Colonic mucosa (tissue), 4 donors: Measurements from ENCODE around the gene C16orf95. TPM values are rescaled to one million over a fixed set of nuclear protein-coding genes. Genes with fewer than 3 reads are reported as not detected.
A peak's percentile ranks its signal among the peaks of the same experiment; 100 is the strongest.

ENCODE experiments used
- DNase-seq: peaks from one replicate; pipeline ENCODE4 v3.0.0-alpha.2; 2020
- H3K27ac ChIP-seq: fragments of 200-600 bp; one replicate; pipeline ENCODE4 v1.8.0; 2021
- H3K27me3 ChIP-seq: fragments of 200-600 bp; one replicate; pipeline ENCODE4 v1.8.0; 2021
- H3K36me3 ChIP-seq: fragments of 200-600 bp; one replicate; pipeline ENCODE4 v1.8.0; 2021
- H3K4me1 ChIP-seq: fragments of 200-600 bp; one replicate; pipeline ENCODE4 v1.8.0; 2021; ENCODE audit warnings: mild to moderate bottlenecking
- H3K4me3 ChIP-seq: fragments of 200-600 bp; one replicate; pipeline ENCODE4 v1.8.0; 2021
- H3K9ac ChIP-seq, 2 donors: one replicate each; pipeline ENCODE4 v1.7.0; 2013; ENCODE audit warnings: control low read depth in 2 of 2, low read depth in 2 of 2, low read length in 2 of 2
- H3K9me3 ChIP-seq: fragments of 200-600 bp; one replicate; pipeline ENCODE4 v1.8.0; 2021
- CTCF ChIP-seq: fragments of 200-600 bp; IDR thresholded peaks from one replicate; pipeline ENCODE4 v1.8.0; 2022; ENCODE audit warnings: antibody characterized with exemption, mild to moderate bottlenecking
- intact Hi-C: fragments of 100-400 bp; cut with DNase I; formaldehyde crosslinking; loops from one replicate; pipeline ENCODE4 v1.14.1; 2022
- total RNA-seq, 2 donors: library from RNA; stranded (reverse); fragmentation: NEBNext Ultra II Directional in 1 of 2; extraction: Animal tissue kit (Norgen Biotek cat#: 25700) in 1 of 2; gene quantifications; one replicate each; pipeline ENCODE4 v1.2.1, GENCODE V29; 2021
- donor health status: healthy.
- donor health status: DM: no; HTN: no; CAD: no.
- donor health status: DM: no; HTN: no; CAD: no.

Gene C16orf95
- total RNA-seq, 2 donors from 2014 or later, result 5.0 to 9.7 TPM

DNA sequence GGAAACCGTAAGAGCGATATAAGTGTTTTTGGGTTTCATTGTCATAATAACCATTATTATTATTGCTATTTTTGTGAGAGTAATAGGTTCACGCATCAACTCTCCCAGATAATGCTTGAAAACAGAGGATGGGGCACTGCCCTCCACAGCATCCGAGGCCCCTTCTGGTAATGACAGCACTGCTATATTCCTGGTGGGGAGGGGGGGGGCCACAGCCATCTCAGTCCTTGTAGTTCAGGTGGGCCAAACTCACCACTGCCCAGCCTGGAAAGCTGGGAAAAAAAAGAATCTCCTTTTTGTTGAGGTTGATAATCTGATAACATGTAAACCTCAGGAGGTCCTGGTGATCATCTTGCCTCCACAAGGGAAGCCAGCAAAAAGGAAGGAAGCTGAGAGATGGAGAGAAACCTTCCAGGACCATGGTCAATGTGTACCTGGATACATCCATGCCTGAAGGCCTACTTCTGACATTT, 706 bp downstream of the C16orf95 start:
- H3K9ac ChIP-seq, result peak overlapping the region in 1 of 2 donors; percentile 94
- intact Hi-C loops, result loop anchor here (5.0 kb wide), 1 partner anchor 76 kb away; the partner anchor contains the start of gene MAP1LC3B
- H3K27ac ChIP-seq, result peak overlapping the region; percentile 92
- no peaks in the 10 kb centered on the region for H3K27me3 ChIP-seq
- peak overlapping the region; percentile 87 for H3K4me3 ChIP-seq
- no peaks in the 10 kb centered on the region for H3K4me1 ChIP-seq
- TF ChIP-seq CTCF, result no peak
- no peak for DNase-seq
- no peaks in the 10 kb centered on the region for H3K9me3 ChIP-seq
- H3K36me3 ChIP-seq, result no peaks in the 10 kb centered on the region

DNA sequence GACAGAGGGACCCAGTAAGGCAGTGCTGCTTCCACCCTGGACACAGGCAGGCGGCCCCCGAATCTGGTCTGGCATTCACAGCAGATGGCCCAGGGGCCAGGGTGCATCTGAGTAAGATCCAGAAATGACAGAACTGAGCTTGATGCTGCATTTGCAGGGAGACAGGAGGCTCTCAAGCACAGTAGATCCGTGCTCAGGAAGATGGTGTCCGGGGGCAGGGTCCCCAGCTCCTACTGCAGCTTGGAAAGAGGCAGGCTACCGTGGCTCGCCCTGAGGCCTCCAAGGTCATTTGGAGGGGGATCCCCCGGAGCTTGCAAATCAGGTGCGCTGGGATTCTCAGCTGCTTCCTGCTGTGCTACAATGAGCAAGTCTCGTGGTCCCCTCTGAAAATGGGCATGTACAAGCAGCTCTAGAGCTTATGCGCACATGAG, 2.2 kb downstream of the C16orf95 start:
- no peak overlapping the region for H3K27ac ChIP-seq
- H3K36me3 ChIP-seq, result no peaks in the 10 kb centered on the region
- no peaks in the 10 kb centered on the region for H3K27me3 ChIP-seq
- no peak for DNase-seq
- intact Hi-C loops, result loop anchor here (5.0 kb wide), 1 partner anchor 77 kb away; the partner anchor contains the start of gene MAP1LC3B
- no peaks in the 10 kb centered on the region for H3K9me3 ChIP-seq
- no peak for TF ChIP-seq CTCF
- H3K9ac ChIP-seq, result no peak overlapping the region
- no peak overlapping the region for H3K4me3 ChIP-seq
- H3K4me1 ChIP-seq, result no peaks in the 10 kb centered on the region

DNA sequence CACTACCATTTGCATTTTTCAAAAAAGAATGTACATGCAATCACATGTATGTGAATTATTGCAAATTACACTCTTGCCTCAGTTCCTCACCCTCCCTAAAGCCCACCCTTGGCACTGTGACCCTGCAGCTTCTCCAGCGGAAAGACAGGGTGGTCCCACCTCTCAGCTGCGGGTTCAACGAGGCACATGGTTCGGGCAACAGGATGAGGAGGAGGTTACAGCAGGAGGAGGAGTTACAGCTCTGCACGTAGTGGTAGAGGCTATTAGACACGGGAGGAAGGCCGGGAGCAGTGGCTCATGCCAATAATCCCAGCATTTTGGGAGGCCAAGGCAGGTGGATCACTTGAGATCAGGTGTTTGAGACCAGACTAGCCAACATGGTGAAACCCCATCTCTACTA, 5.2 kb downstream of the C16orf95 start:
- H3K9ac ChIP-seq, result no peak overlapping the region

DNA sequence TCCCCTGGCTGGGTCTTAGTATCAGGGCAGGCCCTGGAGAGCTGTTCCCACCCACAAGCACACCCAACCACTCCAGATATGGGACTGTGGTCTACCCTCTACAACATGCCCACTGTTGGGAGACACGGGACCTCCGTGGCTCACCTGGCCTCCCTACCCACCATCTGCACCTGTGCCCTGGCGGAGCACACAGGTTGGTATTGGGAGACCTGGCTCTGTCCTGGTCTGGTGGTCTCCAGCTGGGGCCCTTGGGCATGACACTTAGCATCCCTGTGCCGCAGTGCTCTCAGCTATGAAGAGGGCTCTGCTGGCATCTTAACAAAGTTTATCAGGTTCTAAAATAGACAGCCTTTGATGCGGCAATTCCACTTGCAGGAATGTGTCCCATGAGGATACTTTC, 5.8 kb downstream of the C16orf95 start:
- H3K36me3 ChIP-seq, result no peaks in the 10 kb centered on the region
- H3K27me3 ChIP-seq, result no peaks in the 10 kb centered on the region
- no peaks in the 10 kb centered on the region for H3K4me1 ChIP-seq
- H3K9ac ChIP-seq, result no peak overlapping the region
- TF ChIP-seq CTCF, result no peak
- no peak for DNase-seq
- H3K27ac ChIP-seq, result no peak overlapping the region
- intact Hi-C loops, result no loop called here
- H3K9me3 ChIP-seq, result no peaks in the 10 kb centered on the region
- H3K4me3 ChIP-seq, result no peak overlapping the region

More for the DNA sequence above, 5.2 kb downstream of the C16orf95 start:
- Histone ChIP-seq H3K4me3 (no peak overlapping the region), H3K27me3 (no peaks in the 10 kb centered on the region), H3K27ac (no peak overlapping the region), H3K36me3 (no peaks in the 10 kb centered on the region), H3K9me3 (no peaks in the 10 kb centered on the region), H3K4me1 (no peaks in the 10 kb centered on the region)
- intact Hi-C loops, result no loop called here
- no peak for DNase-seq
- no peak for TF ChIP-seq CTCF

GRCh38 chr16:87310610-87311009, 6.6 kb downstream of the C16orf95 start:
- DNase-seq, result no peak
- Histone ChIP-seq H3K27ac (no peak overlapping the region), H3K4me1 (no peaks in the 10 kb centered on the region), H3K9ac (no peak overlapping the region), H3K9me3 (no peaks in the 10 kb centered on the region), H3K4me3 (no peak overlapping the region), H3K36me3 (no peaks in the 10 kb centered on the region), H3K27me3 (no peaks in the 10 kb centered on the region)
- no peak for TF ChIP-seq CTCF
- intact Hi-C loops, result no loop called here
